Activated T-cell treated with anti-CD3 and anti-CD28 coated beads, Interleukin-2, amount 50 U/mL, for 24 hours (primary cell): ENCODE results near the gene TAGAP.
A peak's percentile ranks its signal among the peaks of the same experiment; 100 is the strongest.

Source experiments
- DNase-seq: peaks from one replicate; pipeline ENCODE4 v3.0.0-alpha.2; 2020
- H3K27ac Mint-ChIP-seq: 2 replicates; pipeline ENCODE4 v1.8.0; 2020; ENCODE audit warnings: mild to moderate bottlenecking, mixed read lengths
- H3K27me3 Mint-ChIP-seq: 2 replicates; pipeline ENCODE4 v1.8.0; 2020; ENCODE audit warnings: mixed read lengths
- H3K36me3 Mint-ChIP-seq: 2 replicates; pipeline ENCODE4 v1.8.0; 2020; ENCODE audit warnings: low read depth, mixed read lengths
- H3K4me1 Mint-ChIP-seq: 2 replicates; pipeline ENCODE4 v1.8.0; 2020; ENCODE audit warnings: low read depth, mixed read lengths
- H3K4me3 Mint-ChIP-seq: 2 replicates; pipeline ENCODE4 v1.8.0; 2020; ENCODE audit warnings: mild to moderate bottlenecking, moderate library complexity, mixed read lengths
- H3K9me3 Mint-ChIP-seq: 2 replicates; pipeline ENCODE4 v1.8.0; 2020; ENCODE audit warnings: mixed read lengths

The TAGAP gene

GRCh38 chr6:159079367-159079766 lies 34.6 kb upstream of the TAGAP start:
- Mint-ChIP-seq H3K9me3 (no peaks in the 10 kb centered on the region), H3K4me1 (peaks cover 66% of the 10 kb centered on the region), H3K27me3 (no peaks in the 10 kb centered on the region), H3K27ac (peak overlapping the region; percentile 68), H3K36me3 (no peaks in the 10 kb centered on the region), H3K4me3 (no peak overlapping the region)
- no peak for DNase-seq

GRCh38 chr6:159077123-159077522 lies 32.3 kb upstream of the TAGAP start:
- peak overlapping the region; percentile 54 for H3K4me3 Mint-ChIP-seq
- peak overlapping the region; percentile 91 for H3K27ac Mint-ChIP-seq
- no peaks in the 10 kb centered on the region for H3K36me3 Mint-ChIP-seq
- H3K27me3 Mint-ChIP-seq = no peaks in the 10 kb centered on the region
- DNase-seq = peak; percentile 73
- H3K4me1 Mint-ChIP-seq = peaks cover 83% of the 10 kb centered on the region
- no peaks in the 10 kb centered on the region for H3K9me3 Mint-ChIP-seq

- H3K36me3 Mint-ChIP-seq = no peaks in the 10 kb centered on the region
- peak overlapping the region; percentile 18 for H3K4me3 Mint-ChIP-seq
- peak overlapping the region; percentile 91 for H3K27ac Mint-ChIP-seq
- no peak for DNase-seq
- H3K9me3 Mint-ChIP-seq = no peaks in the 10 kb centered on the region
- peaks cover 85% of the 10 kb centered on the region for H3K4me1 Mint-ChIP-seq
- no peaks in the 10 kb centered on the region for H3K27me3 Mint-ChIP-seq
Observed at GRCh38 chr6:159075506-159076228, 30.9 kb upstream of the TAGAP start.

GRCh38 chr6:159074876-159075275 lies 30.1 kb upstream of the TAGAP start:
- Mint-ChIP-seq H3K36me3 (no peaks in the 10 kb centered on the region), H3K27ac (no peak overlapping the region), H3K9me3 (no peaks in the 10 kb centered on the region), H3K4me3 (no peak overlapping the region), H3K4me1 (peaks cover 79% of the 10 kb centered on the region), H3K27me3 (no peaks in the 10 kb centered on the region)
- DNase-seq = no peak

- Mint-ChIP-seq H3K4me1 (peaks cover 75% of the 10 kb centered on the region), H3K27me3 (no peaks in the 10 kb centered on the region), H3K36me3 (no peaks in the 10 kb centered on the region), H3K27ac (no peak overlapping the region), H3K9me3 (no peaks in the 10 kb centered on the region), H3K4me3 (no peak overlapping the region)
- no peak for DNase-seq
Observed at GRCh38 chr6:159074120-159074684, 29.4 kb upstream of the TAGAP start.

GRCh38 chr6:159071843-159072769 lies 27.3 kb upstream of the TAGAP start:
- Mint-ChIP-seq H3K27ac (peak overlapping the region; percentile 70), H3K4me3 (no peak overlapping the region), H3K27me3 (no peaks in the 10 kb centered on the region), H3K9me3 (no peaks in the 10 kb centered on the region), H3K4me1 (peaks cover 66% of the 10 kb centered on the region), H3K36me3 (no peaks in the 10 kb centered on the region)
- no peak for DNase-seq

GRCh38 chr6:159068904-159069578 lies 24.2 kb upstream of the TAGAP start:
- Mint-ChIP-seq H3K9me3 (no peaks in the 10 kb centered on the region), H3K27me3 (no peaks in the 10 kb centered on the region), H3K4me3 (no peak overlapping the region), H3K27ac (no peak overlapping the region), H3K4me1 (peaks cover 72% of the 10 kb centered on the region), H3K36me3 (no peaks in the 10 kb centered on the region)
- DNase-seq = no peak

- H3K9me3 Mint-ChIP-seq = no peaks in the 10 kb centered on the region
- H3K4me3 Mint-ChIP-seq = no peak overlapping the region
- no peak for DNase-seq
- peaks cover 76% of the 10 kb centered on the region for H3K4me1 Mint-ChIP-seq
- H3K27me3 Mint-ChIP-seq = no peaks in the 10 kb centered on the region
- H3K27ac Mint-ChIP-seq = peak overlapping the region; percentile 19
- no peaks in the 10 kb centered on the region for H3K36me3 Mint-ChIP-seq
Observed at GRCh38 chr6:159067334-159067733, 22.5 kb upstream of the TAGAP start.

GRCh38 chr6:159066483-159066882 lies 21.7 kb upstream of the TAGAP start:
- no peak for DNase-seq
- Mint-ChIP-seq H3K36me3 (peaks cover 3% of the 10 kb centered on the region), H3K4me3 (no peak overlapping the region), H3K27me3 (no peaks in the 10 kb centered on the region), H3K27ac (no peak overlapping the region), H3K9me3 (peaks cover 7% of the 10 kb centered on the region), H3K4me1 (peaks cover 76% of the 10 kb centered on the region)

GRCh38 chr6:159065759-159066329 lies 21.1 kb upstream of the TAGAP start:
- peak overlapping the region; percentile 96 for H3K27ac Mint-ChIP-seq
- H3K4me3 Mint-ChIP-seq = no peak overlapping the region
- H3K36me3 Mint-ChIP-seq = peaks cover 5% of the 10 kb centered on the region
- H3K27me3 Mint-ChIP-seq = no peaks in the 10 kb centered on the region
- H3K4me1 Mint-ChIP-seq = peaks cover 79% of the 10 kb centered on the region
- no peak for DNase-seq
- peaks cover 9% of the 10 kb centered on the region for H3K9me3 Mint-ChIP-seq

- no peaks in the 10 kb centered on the region for H3K27me3 Mint-ChIP-seq
- peaks cover 85% of the 10 kb centered on the region for H3K4me1 Mint-ChIP-seq
- H3K4me3 Mint-ChIP-seq = no peak overlapping the region
- DNase-seq = no peak
- H3K36me3 Mint-ChIP-seq = peaks cover 5% of the 10 kb centered on the region
- peak overlapping the region; percentile 96 for H3K27ac Mint-ChIP-seq
- H3K9me3 Mint-ChIP-seq = peaks cover 9% of the 10 kb centered on the region
Observed at GRCh38 chr6:159065091-159065490, 20.3 kb upstream of the TAGAP start.

- peaks cover 9% of the 10 kb centered on the region for H3K9me3 Mint-ChIP-seq
- no peak for DNase-seq
- peak overlapping the region; percentile 32 for H3K4me3 Mint-ChIP-seq
- peak overlapping the region; percentile 96 for H3K27ac Mint-ChIP-seq
- peaks cover 90% of the 10 kb centered on the region for H3K4me1 Mint-ChIP-seq
- no peaks in the 10 kb centered on the region for H3K27me3 Mint-ChIP-seq
- H3K36me3 Mint-ChIP-seq = peaks cover 5% of the 10 kb centered on the region
Observed at GRCh38 chr6:159064477-159064876, 19.7 kb upstream of the TAGAP start.

- Mint-ChIP-seq H3K4me1 (peaks cover 97% of the 10 kb centered on the region), H3K27me3 (no peaks in the 10 kb centered on the region), H3K4me3 (no peak overlapping the region), H3K9me3 (peaks cover 9% of the 10 kb centered on the region), H3K36me3 (peaks cover 5% of the 10 kb centered on the region), H3K27ac (peak overlapping the region; percentile 96)
- DNase-seq = no peak
Observed at GRCh38 chr6:159063549-159063948, 18.8 kb upstream of the TAGAP start.

- Mint-ChIP-seq H3K27me3 (no peaks in the 10 kb centered on the region), H3K27ac (peak overlapping the region; percentile 96), H3K36me3 (peaks cover 5% of the 10 kb centered on the region), H3K4me1 (peaks cover 100% of the 10 kb centered on the region), H3K4me3 (peak overlapping the region; percentile 57), H3K9me3 (peaks cover 9% of the 10 kb centered on the region)
- DNase-seq = no peak
Observed at GRCh38 chr6:159062976-159063375, 18.2 kb upstream of the TAGAP start.
